CD14-positive monocyte (primary cell): ENCODE measurements around the gene ANO2. TPM values are rescaled to one million over a fixed set of nuclear protein-coding genes. Genes with fewer than 3 reads are reported as not detected.

Experiments
- DNase-seq, 3 donors: peaks; one replicate each; pipeline ENCODE4 v3.0.0-alpha.2; 2011 to 2022
- H2AFZ ChIP-seq: 2 replicates; pipeline ENCODE4 v1.6.0; 2012; ENCODE audit warnings: mild to moderate bottlenecking, low read depth, low read length, inconsistent platforms; ENCODE audit not compliant: insufficient read depth, poor library complexity, severe bottlenecking
- H3K27ac ChIP-seq, 2 donors: 1 replicate in 1 of 2; 2 replicates in 1 of 2; pipeline ENCODE4 v1.5.1; 2012 to 2013; ENCODE audit warnings: low read length in 2 of 2, control low read depth in 1 of 2, inconsistent platforms in 1 of 2, low read depth in 1 of 2, mild to moderate bottlenecking in 1 of 2
- H3K27me3 ChIP-seq, 2 donors: one replicate each; pipeline versions ENCODE4 v1.6.0 to v1.6.1; 2011 to 2013; ENCODE audit warnings: low read length in 2 of 2; ENCODE audit not compliant: control insufficient read depth in 2 of 2, insufficient read depth in 2 of 2
- H3K36me3 ChIP-seq, 2 donors: replicated peaks in 1 of 2; 1 replicate in 1 of 2; 2 replicates in 1 of 2; pipeline versions ENCODE4 v1.5.1 to v1.6.1; 2012 to 2013; ENCODE audit warnings: low read length in 2 of 2, control low read depth in 1 of 2, inconsistent platforms in 1 of 2, mild to moderate bottlenecking in 1 of 2; ENCODE audit not compliant: insufficient read depth in 2 of 2, control insufficient read depth in 1 of 2
- H3K4me1 ChIP-seq, 2 donors: 1 replicate in 1 of 2; 2 replicates in 1 of 2; pipeline versions ENCODE4 v1.5.1 to v1.6.1; 2012 to 2013; ENCODE audit warnings: low read length in 2 of 2, control low read depth in 1 of 2, inconsistent platforms in 1 of 2, mild to moderate bottlenecking in 1 of 2, moderate library complexity in 1 of 2; ENCODE audit not compliant: insufficient read depth in 2 of 2, control insufficient read depth in 1 of 2
- H3K4me2 ChIP-seq: replicated peaks from 2 replicates; pipeline ENCODE3; 2012; ENCODE audit warnings: low read length, moderate library complexity, mild to moderate bottlenecking; ENCODE audit not compliant: poor library complexity, severe bottlenecking; ENCODE audit errors: extremely low read depth
- H3K4me3 ChIP-seq, 3 experiments: fragments of 200-600 bp in 1 of 3; sonication (generic) in 1 of 3; replicated peaks in 1 of 3; 1 replicate in 2 of 3; 2 replicates in 1 of 3; pipeline ENCODE4 v1.5.1; 2011 to 2013; ENCODE audit warnings: low read length in 3 of 3, mild to moderate bottlenecking in 3 of 3, control low read depth in 2 of 3, low read depth in 2 of 3, inconsistent platforms in 1 of 3, moderate library complexity in 1 of 3
- H3K79me2 ChIP-seq: 2 replicates; pipeline ENCODE4 v1.6.0; 2012; ENCODE audit warnings: mild to moderate bottlenecking, control low read depth, inconsistent platforms, low read length, moderate library complexity; ENCODE audit not compliant: insufficient read depth
- H3K9ac ChIP-seq: 2 replicates; pipeline ENCODE4 v1.6.0; 2017; ENCODE audit warnings: low read length, mild to moderate bottlenecking; ENCODE audit not compliant: insufficient read depth, poor library complexity, severe bottlenecking
- H3K9me3 ChIP-seq, 2 donors: replicated peaks in 1 of 2; 1 replicate in 1 of 2; 2 replicates in 1 of 2; pipeline versions ENCODE4 v1.5.1 to v1.6.1; 2012 to 2013; ENCODE audit warnings: low read length in 2 of 2, control low read depth in 1 of 2; ENCODE audit not compliant: control insufficient read depth in 1 of 2, insufficient read depth in 1 of 2
- H4K20me1 ChIP-seq: 2 replicates; pipeline ENCODE4 v1.6.0; 2012; ENCODE audit warnings: mild to moderate bottlenecking, low read length, control low read depth, moderate library complexity; ENCODE audit not compliant: insufficient read depth
- H3K27ac Mint-ChIP-seq, 7 donors: one replicate each; pipeline ENCODE4 v1.8.0; 2020; ENCODE audit warnings: mild to moderate bottlenecking in 7 of 7, mixed read lengths in 7 of 7, moderate library complexity in 6 of 7, inconsistent platforms in 2 of 7
- H3K27me3 Mint-ChIP-seq, 3 donors: one replicate each; pipeline ENCODE4 v1.8.0; 2021 to 2022; ENCODE audit warnings: low read depth in 3 of 3, mild to moderate bottlenecking in 3 of 3, mixed read lengths in 3 of 3, moderate library complexity in 3 of 3, inconsistent platforms in 1 of 3
- H3K36me3 Mint-ChIP-seq, 2 donors: one replicate each; pipeline ENCODE4 v1.8.0; 2020; ENCODE audit warnings: mixed read lengths in 2 of 2, inconsistent platforms in 1 of 2, mild to moderate bottlenecking in 1 of 2
- H3K4me1 Mint-ChIP-seq: one replicate; pipeline ENCODE4 v1.8.0; 2020; ENCODE audit warnings: mild to moderate bottlenecking, mixed read lengths
- H3K4me3 Mint-ChIP-seq, 2 donors: one replicate each; pipeline ENCODE4 v1.8.0; 2020; ENCODE audit warnings: mild to moderate bottlenecking in 2 of 2, mixed read lengths in 2 of 2, moderate library complexity in 1 of 2
- H3K9me3 Mint-ChIP-seq, 7 donors: one replicate each; pipeline ENCODE4 v1.8.0; 2020 to 2022; ENCODE audit warnings: mixed read lengths in 7 of 7, mild to moderate bottlenecking in 6 of 7, moderate library complexity in 6 of 7, inconsistent platforms in 2 of 7
- CTCF ChIP-seq: fragments of 200-600 bp; IDR thresholded peaks from one replicate; pipeline ENCODE4 v1.8.0; 2022; ENCODE audit warnings: antibody characterized with exemption, mild to moderate bottlenecking
- WGBS: methylation state at CpG from one replicate; pipeline ENCODE4 v1.1.5; 2013; ENCODE audit warnings: missing lambda C conversion rate; ENCODE audit not compliant: insufficient coverage; 5-methylcytosine and 5-hydroxymethylcytosine counted together
- intact Hi-C, 2 donors: fragments of 100-400 bp; cut with micrococcal nuclease; formaldehyde crosslinking; loops; one replicate each; pipeline versions ENCODE4 v1.15.0 to v1.15.1; 2023
- polyA plus RNA-seq, 3 donors: library from polyadenylated mRNA; depleted of rRNA in 1 of 3; unstranded in 2 of 3; stranded (reverse) in 1 of 3; fragments of 300-500 nt in 2 of 3; fragments of >200 nt in 1 of 3; fragmentation: Illumina TruSeq in 2 of 3; gene quantifications; 1 replicate in 2 of 3; 2 replicates in 1 of 3; pipeline ENCODE4 v1.2.3, GENCODE V29; 2012 to 2021

The ANO2 gene
- polyA plus RNA-seq, 3 donors = not detected

- H3K9ac ChIP-seq = no peak overlapping the region
- no peaks in the 10 kb centered on the region for H3K36me3 Mint-ChIP-seq
- H3K27me3 Mint-ChIP-seq = peaks cover 1 to 7% (median 2%) of the 10 kb centered on the region in 3 donors
- H2AFZ ChIP-seq = no peak overlapping the region
- H3K4me2 ChIP-seq = no peak overlapping the region
- H3K4me1 Mint-ChIP-seq = no peaks in the 10 kb centered on the region
- no peaks in the 10 kb centered on the region for H4K20me1 ChIP-seq
- WGBS = 75% methylated on average over 1 of the region's 3 CpGs
- peaks cover 0 to 1% (median 0%) of the 10 kb centered on the region in 7 donors for H3K9me3 Mint-ChIP-seq
- no peaks in the 10 kb centered on the region for H3K4me1 ChIP-seq
- H3K36me3 ChIP-seq = no peaks in the 10 kb centered on the region
- no peak overlapping the region for H3K4me3 Mint-ChIP-seq
- no peaks in the 10 kb centered on the region for H3K9me3 ChIP-seq
- no peak overlapping the region for H3K27ac ChIP-seq
- H3K27ac Mint-ChIP-seq = no peak overlapping the region
- H3K79me2 ChIP-seq = no peaks in the 10 kb centered on the region
- H3K4me3 ChIP-seq = no peak overlapping the region
- TF ChIP-seq CTCF = no peak
- no peak for DNase-seq
- intact Hi-C loops = no loop called here
- no peaks in the 10 kb centered on the region for H3K27me3 ChIP-seq
Observed at GRCh38 chr12:5581019-5581418, 364.0 kb downstream of the ANO2 start.

GRCh38 chr12:5578775-5579174, 366.3 kb downstream of the ANO2 start:
- Histone ChIP-seq H3K4me3 (no peak overlapping the region), H4K20me1 (no peaks in the 10 kb centered on the region), H3K79me2 (no peaks in the 10 kb centered on the region), H3K4me1 (no peaks in the 10 kb centered on the region), H3K27me3 (no peaks in the 10 kb centered on the region), H3K27ac (no peak overlapping the region), H3K36me3 (no peaks in the 10 kb centered on the region), H3K9ac (no peak overlapping the region), H3K9me3 (no peaks in the 10 kb centered on the region), H3K4me2 (no peak overlapping the region), H2AFZ (no peak overlapping the region)
- intact Hi-C loops = no loop called here
- no peak for DNase-seq
- no peak for TF ChIP-seq CTCF
- Mint-ChIP-seq H3K36me3 (no peaks in the 10 kb centered on the region), H3K27ac (no peak overlapping the region), H3K4me3 (no peak overlapping the region), H3K9me3 (peaks cover 0 to 1% (median 0%) of the 10 kb centered on the region in 7 donors), H3K4me1 (no peaks in the 10 kb centered on the region), H3K27me3 (peaks cover 1 to 5% (median 2%) of the 10 kb centered on the region in 3 donors)
- WGBS = no CpG with 5 or more reads among the region's 3 CpGs
